Measurements from ENCODE around the gene C3orf52. TPM values are rescaled to one million over a fixed set of nuclear protein-coding genes. Genes with fewer than 3 reads are reported as not detected.
A peak's percentile ranks its signal among the peaks of the same experiment; 100 is the strongest.

C3orf52 gene
- total and polyA plus RNA-seq, 2 donors (not counting 1 experiment from before 2014, with no cell fraction given) = 0.18 to 3.9 TPM

DNA sequence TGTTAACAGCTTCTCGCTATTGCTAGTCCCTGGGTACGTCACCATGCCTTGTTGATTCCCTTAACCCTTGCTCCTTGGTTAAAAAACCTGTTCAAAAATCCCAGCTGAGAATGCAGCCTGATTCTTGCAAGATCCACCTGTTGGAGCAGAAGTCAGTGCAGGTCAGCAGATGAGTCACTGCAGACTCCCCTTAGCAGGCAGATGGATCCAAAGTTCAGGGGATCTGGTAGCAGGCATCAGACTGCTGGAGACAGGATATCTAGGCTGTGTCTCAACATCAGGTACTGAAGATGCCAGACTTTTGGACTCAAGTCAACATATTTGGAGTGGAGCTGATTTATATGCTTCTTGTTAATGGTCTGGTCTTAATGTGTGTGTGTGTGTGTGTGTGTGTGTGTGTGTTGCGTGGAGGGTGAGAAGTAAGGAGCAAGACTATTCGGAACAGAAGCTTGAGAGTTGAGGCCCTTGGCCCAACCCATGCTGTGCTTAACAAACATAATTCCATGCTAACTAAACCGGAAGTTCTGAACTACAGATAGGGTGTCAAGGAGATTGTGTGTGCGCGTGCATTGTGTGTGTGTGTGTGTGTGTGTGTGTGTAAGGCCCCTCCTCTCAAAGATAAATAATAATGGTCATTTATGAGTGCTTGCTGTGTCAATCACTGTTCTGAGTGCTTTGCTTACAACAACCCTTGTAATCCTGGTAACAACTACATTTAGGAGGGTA lies 1.0 kb upstream of the C3orf52 start:
- Histone ChIP-seq H3K9me3 (ENCODE audit: control extremely low read depth in 1 of 3, control insufficient read depth in 2 of 3, insufficient read depth in 1 of 3, low read length in 2 of 3) (peaks cover 0 to 9% (median 0%) of the 10 kb centered on the region in 3 donors), H4K20me1 (ENCODE audit: control insufficient read depth, insufficient read depth, low read length, poor library complexity, severe bottlenecking) (no peaks in the 10 kb centered on the region), H3K9ac (ENCODE audit: low read length) (no peak overlapping the region), H3K27ac (ENCODE audit: low read length in 2 of 2) (no peak overlapping the region), H3K4me2 (replicated peaks; ENCODE audit: low read depth, low read length, poor library complexity, severe bottlenecking) (no peak overlapping the region), H2AFZ (ENCODE audit: insufficient read depth, low read depth, low read length, poor library complexity, severe bottlenecking) (no peak overlapping the region), H3K27me3 (replicated peaks in 1 of 4; ENCODE audit: control extremely low read depth in 1 of 4, control insufficient read depth in 3 of 4, insufficient read depth in 4 of 4, low read length in 3 of 4) (peaks cover 0 to 28% (median 21%) of the 10 kb centered on the region in 4 experiments), H3K4me3 (ENCODE audit: control extremely low read depth in 1 of 5, extremely low read depth in 1 of 5, insufficient read depth in 1 of 5, low read depth in 2 of 5, low read length in 4 of 5) (no peak overlapping the region), H3K79me2 (ENCODE audit: control insufficient read depth, insufficient read depth, low read length) (no peaks in the 10 kb centered on the region), H3K4me1 (ENCODE audit: control insufficient read depth in 2 of 2, insufficient read depth in 2 of 2, low read length in 2 of 2) (peaks cover 8 to 17% of the 10 kb centered on the region in 2 donors), H3K36me3 (replicated peaks in 1 of 2; ENCODE audit: control extremely low read depth in 1 of 2, control insufficient read depth in 1 of 2, extremely low read depth in 1 of 2, insufficient read depth in 2 of 2, low read length in 1 of 2) (no peaks in the 10 kb centered on the region)
- Mint-ChIP-seq H3K9me3 (ENCODE audit: insufficient read depth) (no peaks in the 10 kb centered on the region), H3K27ac (no peak overlapping the region), H3K27me3 (peaks cover 30% of the 10 kb centered on the region), H3K4me3 (peak overlapping the region; percentile 86), H3K4me1 (peaks cover 17% of the 10 kb centered on the region)
- ATAC-seq (ENCODE audit: low read depth) = no peak
- 100% methylated on average over 2 of the region's 7 CpGs for WGBS (ENCODE audit: insufficient coverage)
- DNase-seq = no peak
- CTCF ChIA-PET = no interaction called here
- TF ChIP-seq CTCF (IDR thresholded peaks at IDR 0.05) = no peak
- no peak for TF ChIP-seq EZH2 (IDR thresholded peaks at IDR 0.05; ENCODE audit: borderline replicate concordance, insufficient read depth, low read depth, low read length, poor library complexity, severe bottlenecking)
- intact Hi-C loops (cut with micrococcal nuclease) = no loop called here
- POLR2A ChIA-PET = interaction anchor here (0.6 kb wide), 1 partner anchor 51 kb away, joined by 4 read pairs; no protein-coding TSS in a partner anchor

DNA sequence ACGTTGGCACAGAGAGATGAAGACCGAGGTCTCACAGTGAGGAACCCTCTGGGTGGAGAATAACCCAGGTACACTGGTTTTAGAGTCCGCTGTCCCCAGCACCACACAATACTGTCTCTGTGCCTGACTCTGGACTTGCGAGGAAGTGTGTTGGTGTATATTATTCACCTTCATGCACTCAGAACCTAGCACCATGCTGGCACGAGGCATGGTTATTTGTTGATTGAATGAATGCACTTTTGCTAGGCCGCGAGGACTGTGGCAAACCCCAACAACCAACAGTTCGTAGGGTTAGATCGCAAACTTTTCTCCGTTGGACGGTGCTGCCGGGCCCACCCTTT lies 484 bp upstream of the C3orf52 start:
- Histone ChIP-seq H3K79me2 (ENCODE audit: control insufficient read depth, insufficient read depth, low read length) (no peaks in the 10 kb centered on the region), H3K27ac (ENCODE audit: low read length in 2 of 2) (no peak overlapping the region), H3K4me2 (replicated peaks; ENCODE audit: low read depth, low read length, poor library complexity, severe bottlenecking) (peak overlapping the region; percentile 78), H3K4me1 (ENCODE audit: control insufficient read depth in 2 of 2, insufficient read depth in 2 of 2, low read length in 2 of 2) (peaks cover 12 to 23% of the 10 kb centered on the region in 2 donors), H3K27me3 (replicated peaks in 1 of 4; ENCODE audit: control extremely low read depth in 1 of 4, control insufficient read depth in 3 of 4, insufficient read depth in 4 of 4, low read length in 3 of 4) (peaks cover 0 to 32% (median 21%) of the 10 kb centered on the region in 4 experiments), H3K9ac (ENCODE audit: low read length) (peak overlapping the region; percentile 60), H2AFZ (ENCODE audit: insufficient read depth, low read depth, low read length, poor library complexity, severe bottlenecking) (peak overlapping the region; percentile 73), H3K36me3 (replicated peaks in 1 of 2; ENCODE audit: control extremely low read depth in 1 of 2, control insufficient read depth in 1 of 2, extremely low read depth in 1 of 2, insufficient read depth in 2 of 2, low read length in 1 of 2) (no peaks in the 10 kb centered on the region), H3K9me3 (ENCODE audit: control extremely low read depth in 1 of 3, control insufficient read depth in 2 of 3, insufficient read depth in 1 of 3, low read length in 2 of 3) (peaks cover 0 to 9% (median 0%) of the 10 kb centered on the region in 3 donors), H4K20me1 (ENCODE audit: control insufficient read depth, insufficient read depth, low read length, poor library complexity, severe bottlenecking) (no peaks in the 10 kb centered on the region), H3K4me3 (ENCODE audit: control extremely low read depth in 1 of 5, extremely low read depth in 1 of 5, insufficient read depth in 1 of 5, low read depth in 2 of 5, low read length in 4 of 5) (peak overlapping the region in 4 of 5 experiments; percentile 54 to 66 (median 60))
- no peaks in the 10 kb centered on the region for H3K9me3 Mint-ChIP-seq (ENCODE audit: insufficient read depth)
- peaks cover 21% of the 10 kb centered on the region for H3K4me1 Mint-ChIP-seq
- ChIA-PET POLR2A (no interaction called here), CTCF (no interaction called here)
- peaks cover 30% of the 10 kb centered on the region for H3K27me3 Mint-ChIP-seq
- no peak for DNase-seq
- TF ChIP-seq CTCF (IDR thresholded peaks at IDR 0.05) (no peak), EZH2 (IDR thresholded peaks at IDR 0.05; ENCODE audit: borderline replicate concordance, insufficient read depth, low read depth, low read length, poor library complexity, severe bottlenecking) (no peak)
- H3K27ac Mint-ChIP-seq = no peak overlapping the region
- peak overlapping the region; percentile 86 for H3K4me3 Mint-ChIP-seq
- intact Hi-C loops (cut with micrococcal nuclease) = no loop called here
- WGBS (ENCODE audit: insufficient coverage) = 18% methylated on average over 7 of the region's 12 CpGs
- no peak for ATAC-seq (ENCODE audit: low read depth)

Data from B cell (primary cell).